HG03342 (cell line): ENCODE measurements around the gene FOXP4.
A peak's percentile ranks its signal among the peaks of the same experiment; 100 is the strongest.

Source experiments
- ATAC-seq: cut with Tn5 transposase; IDR thresholded peaks from one replicate; pipeline ENCODE4 v1.9.1; 2021; ENCODE audit warnings: mild to moderate bottlenecking, moderate library complexity; ENCODE audit not compliant: unreplicated experiment

FOXP4 gene, protein sequence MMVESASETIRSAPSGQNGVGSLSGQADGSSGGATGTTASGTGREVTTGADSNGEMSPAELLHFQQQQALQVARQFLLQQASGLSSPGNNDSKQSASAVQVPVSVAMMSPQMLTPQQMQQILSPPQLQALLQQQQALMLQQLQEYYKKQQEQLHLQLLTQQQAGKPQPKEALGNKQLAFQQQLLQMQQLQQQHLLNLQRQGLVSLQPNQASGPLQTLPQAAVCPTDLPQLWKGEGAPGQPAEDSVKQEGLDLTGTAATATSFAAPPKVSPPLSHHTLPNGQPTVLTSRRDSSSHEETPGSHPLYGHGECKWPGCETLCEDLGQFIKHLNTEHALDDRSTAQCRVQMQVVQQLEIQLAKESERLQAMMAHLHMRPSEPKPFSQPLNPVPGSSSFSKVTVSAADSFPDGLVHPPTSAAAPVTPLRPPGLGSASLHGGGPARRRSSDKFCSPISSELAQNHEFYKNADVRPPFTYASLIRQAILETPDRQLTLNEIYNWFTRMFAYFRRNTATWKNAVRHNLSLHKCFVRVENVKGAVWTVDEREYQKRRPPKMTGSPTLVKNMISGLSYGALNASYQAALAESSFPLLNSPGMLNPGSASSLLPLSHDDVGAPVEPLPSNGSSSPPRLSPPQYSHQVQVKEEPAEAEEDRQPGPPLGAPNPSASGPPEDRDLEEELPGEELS

DNA sequence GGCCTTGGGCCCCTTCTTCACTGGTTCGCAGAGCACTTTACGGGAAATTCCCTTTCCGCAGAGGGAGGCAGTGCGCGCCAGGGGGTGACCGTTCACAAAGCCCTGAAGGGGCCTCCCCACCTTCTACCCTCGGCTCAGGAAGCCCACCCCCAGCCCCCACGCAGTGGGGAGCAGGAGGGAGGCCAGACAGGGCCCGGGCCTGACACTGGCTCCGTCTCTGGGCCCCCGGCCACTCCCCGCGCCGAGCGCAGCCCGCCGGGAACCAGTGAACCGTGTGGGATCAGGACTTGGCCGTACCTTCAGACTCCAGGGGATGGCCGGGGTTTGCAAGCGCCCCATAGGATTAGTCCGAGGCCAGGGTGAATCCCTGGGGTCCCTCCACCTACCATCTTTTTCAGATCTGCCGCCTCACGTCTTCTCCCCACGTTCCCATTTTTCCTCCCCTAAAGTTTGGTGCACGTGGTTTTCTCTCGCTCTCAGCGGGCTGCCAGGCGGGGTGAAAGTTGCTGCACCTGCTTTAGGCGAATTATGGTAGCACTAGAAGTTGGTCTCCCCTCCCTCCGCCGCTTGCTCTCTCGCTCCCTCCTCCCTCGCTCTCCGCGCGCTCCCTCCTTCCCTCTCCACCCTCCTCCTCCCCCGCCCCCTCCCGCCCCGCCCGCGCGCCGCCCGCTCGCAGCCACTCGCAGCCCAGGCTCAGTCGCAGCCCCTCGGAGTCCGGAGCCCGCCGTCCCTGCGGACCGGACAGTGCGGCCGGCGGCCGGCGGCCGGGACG lies at the start of gene FOXP4:
Gene FOXP4 (plus strand): TSS at position 679 of the 772 bp plus-strand sequence. CDS start 19,380 bp downstream, outside the sequence.
- peak; percentile 69 for ATAC-seq

GRCh38 chr6:41497573-41497972 lies 48.6 kb upstream of the FOXP4 start:
- ATAC-seq, result no peak

- ATAC-seq, result no peak
Observed at GRCh38 chr6:41497994-41498393, 48.2 kb upstream of the FOXP4 start.

- ATAC-seq, result no peak
Observed at GRCh38 chr6:41498968-41499599, 47.1 kb upstream of the FOXP4 start.

DNA sequence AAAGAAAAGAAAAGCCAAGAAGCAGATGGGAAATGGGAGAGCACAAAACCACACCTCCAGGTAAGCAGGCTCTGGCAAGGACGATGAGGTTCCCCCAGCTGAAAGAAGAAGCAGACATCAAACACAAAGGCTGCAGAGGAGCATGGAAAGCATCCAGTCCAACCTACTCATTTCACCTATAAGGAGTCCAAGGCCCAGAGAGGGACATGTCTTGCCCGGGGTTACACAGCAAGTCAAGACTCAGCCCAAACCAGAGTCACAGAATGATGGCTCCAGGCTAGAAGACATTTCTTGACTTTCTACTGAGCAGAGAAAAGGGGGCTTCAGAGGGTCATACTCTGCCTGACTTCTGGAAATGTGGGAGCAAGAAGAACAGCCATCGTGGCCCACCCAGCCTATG lies 45.6 kb upstream of the FOXP4 start:
- ATAC-seq, result no peak

DNA sequence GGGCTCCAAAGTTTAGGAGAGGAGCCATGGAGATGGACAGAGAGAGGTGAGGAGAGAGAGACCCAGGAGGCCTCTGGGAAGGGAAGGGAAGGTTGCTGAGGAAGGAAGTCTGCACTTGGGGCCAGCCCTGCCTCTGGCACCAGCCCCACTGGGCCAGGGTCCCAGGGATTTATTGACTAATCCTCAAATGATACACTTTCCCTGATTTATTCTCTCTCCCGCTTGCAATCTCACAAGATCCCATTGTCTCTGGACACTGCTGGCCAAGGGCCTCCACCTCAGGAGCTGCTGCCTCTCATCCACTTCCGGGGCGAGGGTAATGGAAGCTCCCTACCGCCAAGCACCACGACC lies 43.6 kb upstream of the FOXP4 start:
- no peak for ATAC-seq

DNA sequence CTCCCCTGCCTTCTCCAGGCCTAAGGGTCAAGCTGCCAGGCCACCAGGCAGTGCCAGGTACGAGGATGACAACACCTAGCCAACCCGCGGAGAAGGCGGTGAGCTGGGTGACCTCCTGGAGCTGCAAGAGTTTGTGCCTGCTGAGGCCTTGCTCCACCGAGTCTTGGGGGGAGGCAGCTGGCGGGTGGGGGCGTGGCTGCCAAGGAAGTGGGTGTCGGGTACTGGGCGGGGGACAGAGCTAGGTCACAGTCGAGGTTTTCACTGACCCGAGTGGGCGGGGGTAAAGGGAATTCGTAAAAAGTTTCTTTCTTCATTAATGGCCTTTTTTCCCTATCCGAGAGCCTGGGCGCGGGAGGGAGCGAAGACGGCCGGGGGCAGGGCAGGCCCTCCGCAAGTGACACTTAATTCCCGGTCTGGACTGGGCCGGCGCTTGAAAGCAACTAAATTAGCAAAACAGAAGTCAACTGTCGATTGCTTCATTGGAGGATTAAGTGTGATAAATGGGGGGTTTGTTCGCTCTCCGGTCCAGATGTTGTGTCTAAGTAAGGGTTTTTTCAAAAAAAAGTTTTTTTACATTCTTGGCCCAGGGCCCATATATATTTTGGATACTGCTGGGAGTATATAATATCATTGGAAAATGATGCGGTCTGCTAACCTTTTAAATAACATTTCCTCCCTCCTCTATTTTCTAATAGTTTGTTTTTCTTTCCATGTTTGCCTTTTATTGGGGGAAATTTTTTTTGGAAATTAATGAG lies 43.1 kb upstream of the FOXP4 start:
- ATAC-seq, result no peak

GRCh38 chr6:41503827-41504465 lies 42.2 kb upstream of the FOXP4 start:
- no peak for ATAC-seq

DNA sequence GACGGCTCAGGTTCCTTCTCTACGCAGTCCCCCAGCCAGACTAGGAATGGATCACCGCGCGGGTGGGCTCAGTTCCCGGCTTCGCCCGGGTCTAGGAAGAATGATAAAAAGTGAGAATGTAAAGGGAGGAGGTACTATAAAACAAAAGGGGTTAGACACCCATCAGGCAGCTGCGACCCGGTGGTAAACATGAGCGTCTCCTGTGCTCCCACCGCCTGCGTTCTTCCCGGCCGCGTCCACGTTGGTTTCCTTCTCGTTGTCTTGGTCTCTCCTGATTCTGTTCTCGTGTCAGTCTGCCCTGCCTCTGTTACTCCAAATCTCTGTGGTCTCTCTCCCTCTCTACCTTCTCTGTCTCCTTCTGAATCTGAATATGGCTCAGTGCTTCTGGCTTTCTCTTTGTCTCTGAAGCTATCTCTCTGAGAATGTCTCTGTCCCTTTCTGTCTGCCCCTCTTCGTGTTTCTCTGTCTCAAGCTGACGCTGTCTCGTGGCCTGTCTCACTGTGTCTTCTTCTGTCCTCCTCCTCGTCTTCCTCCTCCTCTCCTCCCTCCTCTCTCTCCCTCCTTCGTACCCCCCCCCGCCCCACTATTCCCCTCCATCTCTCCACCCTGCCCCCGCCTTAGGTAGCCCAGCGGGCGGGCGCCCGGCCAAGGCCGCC lies 41.6 kb upstream of the FOXP4 start:
- ATAC-seq, result no peak

DNA sequence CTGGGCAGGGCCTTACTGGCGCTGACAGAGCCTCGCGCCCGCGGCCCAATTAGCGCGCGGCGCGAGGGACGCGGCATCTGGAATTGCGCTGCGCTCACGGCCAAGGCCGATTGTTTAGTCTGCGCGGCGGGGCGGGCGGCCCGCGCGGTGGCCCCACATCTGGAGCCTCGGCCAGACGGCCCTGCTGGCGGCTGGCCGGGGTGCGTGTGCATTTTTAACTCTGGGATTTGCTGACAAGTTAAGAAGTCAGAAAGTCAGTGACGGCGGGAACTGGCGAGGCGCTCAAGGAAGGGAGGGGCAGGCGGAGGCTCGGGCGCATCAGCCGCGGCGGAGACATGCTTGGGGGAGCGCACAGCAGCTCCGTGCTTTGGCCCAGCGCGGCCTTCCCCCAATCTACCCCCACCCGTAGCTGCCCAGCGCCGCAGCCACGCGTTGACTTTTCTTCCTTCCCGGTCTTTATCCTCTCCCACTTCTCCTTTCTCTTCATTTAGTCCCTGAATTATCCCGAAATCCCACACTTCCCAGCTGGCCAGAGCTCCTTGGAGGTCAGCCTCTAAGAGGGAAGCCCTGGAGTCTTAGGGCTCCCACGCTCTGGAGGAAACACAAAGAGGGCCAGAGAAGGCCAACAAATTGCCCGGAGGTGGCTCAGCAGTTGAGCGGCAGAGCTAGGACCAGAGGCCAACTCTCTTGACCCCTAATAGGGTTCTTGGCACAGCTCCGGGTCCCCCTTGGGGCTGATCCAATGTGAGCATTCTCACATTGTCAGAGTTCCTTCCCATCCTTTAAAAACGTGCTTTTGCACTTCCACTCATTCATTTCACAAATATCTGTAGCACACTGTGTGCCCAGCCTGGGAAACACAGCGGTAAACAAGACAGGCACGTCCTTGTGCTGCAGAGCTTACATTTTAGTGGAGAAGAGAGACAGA lies 40.8 kb upstream of the FOXP4 start:
- peak; percentile 61 for ATAC-seq

- no peak for ATAC-seq
Observed at GRCh38 chr6:41508479-41508878, 37.7 kb upstream of the FOXP4 start.

DNA sequence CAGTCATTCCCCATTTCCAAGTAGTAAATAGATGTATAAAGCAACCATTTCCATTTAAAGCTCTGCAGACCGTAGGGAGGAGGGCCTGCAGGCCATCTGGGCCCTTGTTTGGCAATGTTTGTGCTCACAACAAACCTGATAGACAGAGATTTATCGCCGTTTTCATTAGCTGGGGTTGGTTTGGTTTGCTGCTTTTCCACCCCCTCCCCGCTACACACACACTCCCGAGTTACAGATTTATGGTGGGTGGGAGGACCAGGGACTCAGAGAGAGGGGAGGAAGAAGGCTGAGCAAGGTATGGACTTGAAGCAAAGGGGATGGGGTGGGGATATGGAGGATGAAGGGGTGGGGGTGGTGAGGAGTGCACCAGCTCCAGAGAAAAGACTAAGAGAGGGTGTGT lies 36.6 kb upstream of the FOXP4 start:
- no peak for ATAC-seq

- no peak for ATAC-seq
Observed at GRCh38 chr6:41511443-41512060, 34.6 kb upstream of the FOXP4 start.

GRCh38 chr6:41512146-41512701 lies 34.0 kb upstream of the FOXP4 start:
- ATAC-seq, result no peak

DNA sequence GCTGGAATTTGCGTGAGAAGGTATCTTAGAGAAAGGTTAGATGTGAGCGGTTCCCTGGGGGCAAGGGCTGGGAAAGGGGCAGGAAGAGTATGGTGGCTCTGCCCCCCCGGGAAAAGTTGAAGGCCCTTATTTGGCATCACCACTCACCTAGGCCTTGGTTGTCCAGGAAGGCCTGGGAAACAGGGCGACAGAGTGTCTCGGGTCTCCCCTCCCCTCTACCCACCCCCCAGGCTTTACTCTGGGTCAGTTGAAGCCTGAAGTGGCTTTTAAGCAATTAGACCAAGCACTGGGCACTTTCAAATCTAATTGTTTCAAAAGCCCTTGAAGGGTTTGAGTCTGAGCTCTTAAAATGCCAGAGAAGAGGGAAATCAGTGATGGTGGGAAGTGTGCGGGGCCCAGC lies 30.2 kb upstream of the FOXP4 start:
- ATAC-seq, result no peak

DNA sequence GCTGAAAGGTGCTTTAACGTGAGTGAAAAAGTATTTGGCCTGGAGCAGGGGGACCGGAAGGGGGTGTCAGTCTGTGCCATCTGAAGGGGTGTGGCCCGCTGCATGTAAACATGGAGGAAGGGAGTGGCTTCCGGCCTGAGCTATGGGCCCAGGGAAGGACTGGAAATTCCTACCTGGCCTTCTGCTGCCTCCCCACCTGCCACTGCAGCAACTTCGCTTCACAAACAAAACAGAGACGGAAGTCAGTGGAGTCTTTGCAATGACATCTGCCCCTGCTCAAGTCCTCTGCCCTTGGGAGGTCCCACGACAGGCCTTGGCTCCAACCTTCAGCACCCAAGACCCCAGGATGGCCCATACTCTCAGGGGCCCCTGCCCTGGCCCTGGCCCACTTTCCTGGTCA lies 28.1 kb upstream of the FOXP4 start:
- no peak for ATAC-seq

DNA sequence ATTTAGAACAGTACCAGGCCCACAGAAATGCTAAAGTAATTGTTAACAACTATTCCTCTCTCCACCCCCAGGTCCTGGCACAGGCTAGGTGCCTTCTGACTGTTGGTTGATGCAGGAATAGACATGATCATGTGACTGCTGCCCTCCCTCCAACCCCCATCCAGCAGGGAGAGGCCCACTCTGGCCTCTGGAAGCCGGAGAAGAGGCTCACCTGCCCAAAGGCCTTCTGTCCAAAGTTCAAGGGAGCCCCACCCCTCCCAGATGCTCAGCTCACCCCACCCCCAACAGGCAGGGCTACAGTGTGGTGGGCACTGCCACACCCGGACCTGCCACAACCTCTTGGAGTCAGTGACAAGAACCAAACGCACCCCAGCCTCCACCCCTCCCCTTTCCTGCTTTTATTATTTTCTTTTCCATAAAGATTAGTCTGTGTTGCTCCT lies 26.9 kb upstream of the FOXP4 start:
- ATAC-seq, result no peak
